ENCODE data around the gene C1orf159.

C1orf159 gene

GRCh38 chr1:1127551-1128451 is 11.9 kb upstream of the C1orf159 start:
- no peak for TF ChIP-seq CTCF (IDR thresholded peaks at IDR 0.05; ENCODE audit: control insufficient read depth, insufficient read depth, low read depth, low read length, missing control alignments)
- no peak for DNase-seq (ENCODE audit: low read depth)
- no peak overlapping the region for H3K4me3 ChIP-seq (ENCODE audit: control insufficient read depth, low read depth, low read length)

- no peak overlapping the region for H3K4me3 ChIP-seq (ENCODE audit: control insufficient read depth, low read depth, low read length)
- TF ChIP-seq CTCF (IDR thresholded peaks at IDR 0.05; ENCODE audit: control insufficient read depth, insufficient read depth, low read depth, low read length, missing control alignments), result no peak
- DNase-seq (ENCODE audit: low read depth), result no peak
These were observed 10.1 kb upstream of the C1orf159 start for GRCh38 chr1:1125945-1126344.

- H3K4me3 ChIP-seq (ENCODE audit: control insufficient read depth, low read depth, low read length), result no peak overlapping the region
- TF ChIP-seq CTCF (IDR thresholded peaks at IDR 0.05; ENCODE audit: control insufficient read depth, insufficient read depth, low read depth, low read length, missing control alignments), result no peak
- DNase-seq (ENCODE audit: low read depth), result no peak
These were observed 9.1 kb upstream of the C1orf159 start for GRCh38 chr1:1124786-1125642.

- no peak for TF ChIP-seq CTCF (IDR thresholded peaks at IDR 0.05; ENCODE audit: control insufficient read depth, insufficient read depth, low read depth, low read length, missing control alignments)
- DNase-seq (ENCODE audit: low read depth), result no peak
- H3K4me3 ChIP-seq (ENCODE audit: control insufficient read depth, low read depth, low read length), result no peak overlapping the region
These were observed 8.6 kb upstream of the C1orf159 start for GRCh38 chr1:1124508-1124785.

GRCh38 chr1:1123581-1124507 is 8.0 kb upstream of the C1orf159 start:
- DNase-seq (ENCODE audit: low read depth), result no peak
- H3K4me3 ChIP-seq (ENCODE audit: control insufficient read depth, low read depth, low read length), result no peak overlapping the region
- no peak for TF ChIP-seq CTCF (IDR thresholded peaks at IDR 0.05; ENCODE audit: control insufficient read depth, insufficient read depth, low read depth, low read length, missing control alignments)

GRCh38 chr1:1122981-1123480 is 7.1 kb upstream of the C1orf159 start:
- no peak overlapping the region for H3K4me3 ChIP-seq (ENCODE audit: control insufficient read depth, low read depth, low read length)
- DNase-seq (ENCODE audit: low read depth), result no peak
- no peak for TF ChIP-seq CTCF (IDR thresholded peaks at IDR 0.05; ENCODE audit: control insufficient read depth, insufficient read depth, low read depth, low read length, missing control alignments)

Measured in AG09309 (cell line).